Measurements from ENCODE around the gene SLC27A1.
"Not testable (repeated sequence)": the region's sequence is repeated elsewhere in the genome, so short reads cannot be mapped to it uniquely, and the experiment has no call there.

SLC27A1 gene

GRCh38 chr19:17550076-17550667, 79.8 kb downstream of the SLC27A1 start (continued):
- TF ChIP-seq, protein P1, sequence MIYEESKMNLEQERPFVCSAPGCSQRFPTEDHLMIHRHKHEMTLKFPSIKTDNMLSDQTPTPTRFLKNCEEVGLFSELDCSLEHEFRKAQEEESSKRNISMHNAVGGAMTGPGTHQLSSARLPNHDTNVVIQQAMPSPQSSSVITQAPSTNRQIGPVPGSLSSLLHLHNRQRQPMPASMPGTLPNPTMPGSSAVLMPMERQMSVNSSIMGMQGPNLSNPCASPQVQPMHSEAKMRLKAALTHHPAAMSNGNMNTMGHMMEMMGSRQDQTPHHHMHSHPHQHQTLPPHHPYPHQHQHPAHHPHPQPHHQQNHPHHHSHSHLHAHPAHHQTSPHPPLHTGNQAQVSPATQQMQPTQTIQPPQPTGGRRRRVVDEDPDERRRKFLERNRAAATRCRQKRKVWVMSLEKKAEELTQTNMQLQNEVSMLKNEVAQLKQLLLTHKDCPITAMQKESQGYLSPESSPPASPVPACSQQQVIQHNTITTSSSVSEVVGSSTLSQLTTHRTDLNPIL (CRISPR knock-in tag; IDR thresholded peaks at IDR 0.05; ENCODE audit: low read depth): no peak
- no peak for TF ChIP-seq GLIS3 (CRISPR knock-in tag; IDR thresholded peaks at IDR 0.05)
- TF ChIP-seq ZFP3 (CRISPR knock-in tag; IDR thresholded peaks at IDR 0.05): no peak
- TF ChIP-seq ZC3H10 (CRISPR knock-in tag; IDR thresholded peaks at IDR 0.05): no peak
- TF ChIP-seq, protein P2, sequence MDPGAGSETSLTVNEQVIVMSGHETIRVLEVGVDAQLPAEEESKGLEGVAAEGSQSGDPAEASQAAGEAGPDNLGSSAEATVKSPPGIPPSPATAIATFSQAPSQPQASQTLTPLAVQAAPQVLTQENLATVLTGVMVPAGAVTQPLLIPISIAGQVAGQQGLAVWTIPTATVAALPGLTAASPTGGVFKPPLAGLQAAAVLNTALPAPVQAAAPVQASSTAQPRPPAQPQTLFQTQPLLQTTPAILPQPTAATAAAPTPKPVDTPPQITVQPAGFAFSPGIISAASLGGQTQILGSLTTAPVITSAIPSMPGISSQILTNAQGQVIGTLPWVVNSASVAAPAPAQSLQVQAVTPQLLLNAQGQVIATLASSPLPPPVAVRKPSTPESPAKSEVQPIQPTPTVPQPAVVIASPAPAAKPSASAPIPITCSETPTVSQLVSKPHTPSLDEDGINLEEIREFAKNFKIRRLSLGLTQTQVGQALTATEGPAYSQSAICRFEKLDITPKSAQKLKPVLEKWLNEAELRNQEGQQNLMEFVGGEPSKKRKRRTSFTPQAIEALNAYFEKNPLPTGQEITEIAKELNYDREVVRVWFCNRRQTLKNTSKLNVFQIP (CRISPR knock-in tag; IDR thresholded peaks at IDR 0.05; ENCODE audit: borderline replicate concordance, low read depth): no peak

DNA sequence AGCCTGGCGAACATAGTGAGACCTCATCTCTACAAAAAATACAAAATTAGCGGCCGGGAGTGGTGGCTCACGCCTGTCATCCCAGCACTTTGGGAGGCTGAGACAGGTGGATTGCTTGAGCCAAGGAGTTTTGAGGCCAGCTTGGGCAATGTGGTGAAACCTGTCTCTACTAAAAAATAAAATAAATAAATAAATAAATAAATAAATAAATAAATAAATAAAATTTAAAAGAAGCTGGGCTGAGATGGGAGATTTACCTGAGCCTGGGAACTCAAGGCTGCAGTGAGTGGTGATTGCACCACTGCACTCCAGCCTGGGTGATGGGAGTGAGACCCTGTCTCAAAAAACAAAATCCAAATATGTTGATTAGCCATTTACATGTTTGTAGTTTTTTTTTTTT, 82.4 kb downstream of the SLC27A1 start:
- not testable (repeated sequence) for ATAC-seq

DNA sequence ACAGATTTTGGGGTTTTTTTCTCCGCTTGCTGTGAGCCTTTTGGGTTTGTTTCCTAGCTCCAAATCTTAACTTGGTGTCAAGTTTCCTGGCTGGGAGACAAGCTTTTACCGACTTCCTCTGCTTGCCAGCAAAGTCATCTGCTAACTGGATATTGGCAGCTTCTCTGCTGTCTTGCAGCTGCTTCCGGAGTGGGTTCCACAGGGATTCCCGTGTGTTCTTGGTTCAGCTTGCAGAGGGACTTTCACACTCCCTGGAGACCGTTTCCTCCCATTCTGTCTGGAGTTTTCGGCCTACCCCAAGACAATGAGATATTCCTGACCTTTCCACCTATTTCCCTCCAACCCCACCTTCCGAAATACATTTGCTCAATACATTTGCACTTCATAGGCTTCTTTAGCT, 82.9 kb downstream of the SLC27A1 start:
- ATAC-seq: no peak
- no peak for TF ChIP-seq ZNF8 (CRISPR knock-in tag; IDR thresholded peaks at IDR 0.05)
- TF ChIP-seq, protein P3, sequence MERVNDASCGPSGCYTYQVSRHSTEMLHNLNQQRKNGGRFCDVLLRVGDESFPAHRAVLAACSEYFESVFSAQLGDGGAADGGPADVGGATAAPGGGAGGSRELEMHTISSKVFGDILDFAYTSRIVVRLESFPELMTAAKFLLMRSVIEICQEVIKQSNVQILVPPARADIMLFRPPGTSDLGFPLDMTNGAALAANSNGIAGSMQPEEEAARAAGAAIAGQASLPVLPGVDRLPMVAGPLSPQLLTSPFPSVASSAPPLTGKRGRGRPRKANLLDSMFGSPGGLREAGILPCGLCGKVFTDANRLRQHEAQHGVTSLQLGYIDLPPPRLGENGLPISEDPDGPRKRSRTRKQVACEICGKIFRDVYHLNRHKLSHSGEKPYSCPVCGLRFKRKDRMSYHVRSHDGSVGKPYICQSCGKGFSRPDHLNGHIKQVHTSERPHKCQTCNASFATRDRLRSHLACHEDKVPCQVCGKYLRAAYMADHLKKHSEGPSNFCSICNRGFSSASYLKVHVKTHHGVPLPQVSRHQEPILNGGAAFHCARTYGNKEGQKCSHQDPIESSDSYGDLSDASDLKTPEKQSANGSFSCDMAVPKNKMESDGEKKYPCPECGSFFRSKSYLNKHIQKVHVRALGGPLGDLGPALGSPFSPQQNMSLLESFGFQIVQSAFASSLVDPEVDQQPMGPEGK (CRISPR knock-in tag; IDR thresholded peaks at IDR 0.05; ENCODE audit: borderline replicate concordance): no peak
- TF ChIP-seq, protein P4, sequence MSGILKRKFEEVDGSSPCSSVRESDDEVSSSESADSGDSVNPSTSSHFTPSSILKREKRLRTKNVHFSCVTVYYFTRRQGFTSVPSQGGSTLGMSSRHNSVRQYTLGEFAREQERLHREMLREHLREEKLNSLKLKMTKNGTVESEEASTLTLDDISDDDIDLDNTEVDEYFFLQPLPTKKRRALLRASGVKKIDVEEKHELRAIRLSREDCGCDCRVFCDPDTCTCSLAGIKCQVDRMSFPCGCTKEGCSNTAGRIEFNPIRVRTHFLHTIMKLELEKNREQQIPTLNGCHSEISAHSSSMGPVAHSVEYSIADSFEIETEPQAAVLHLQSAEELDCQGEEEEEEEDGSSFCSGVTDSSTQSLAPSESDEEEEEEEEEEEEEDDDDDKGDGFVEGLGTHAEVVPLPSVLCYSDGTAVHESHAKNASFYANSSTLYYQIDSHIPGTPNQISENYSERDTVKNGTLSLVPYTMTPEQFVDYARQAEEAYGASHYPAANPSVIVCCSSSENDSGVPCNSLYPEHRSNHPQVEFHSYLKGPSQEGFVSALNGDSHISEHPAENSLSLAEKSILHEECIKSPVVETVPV (CRISPR knock-in tag; IDR thresholded peaks at IDR 0.05): no peak
- no peak for TF ChIP-seq BACH2 (CRISPR knock-in tag; IDR thresholded peaks at IDR 0.05; ENCODE audit: borderline replicate concordance)
- no peak for TF ChIP-seq ARNTL (CRISPR knock-in tag; IDR thresholded peaks at IDR 0.05; ENCODE audit: borderline replicate concordance, low read depth)
- TF ChIP-seq OSR1 (CRISPR knock-in tag; IDR thresholded peaks at IDR 0.05): no peak
- TF ChIP-seq ZC3H10 (CRISPR knock-in tag; IDR thresholded peaks at IDR 0.05): no peak
- TF ChIP-seq, protein P5, sequence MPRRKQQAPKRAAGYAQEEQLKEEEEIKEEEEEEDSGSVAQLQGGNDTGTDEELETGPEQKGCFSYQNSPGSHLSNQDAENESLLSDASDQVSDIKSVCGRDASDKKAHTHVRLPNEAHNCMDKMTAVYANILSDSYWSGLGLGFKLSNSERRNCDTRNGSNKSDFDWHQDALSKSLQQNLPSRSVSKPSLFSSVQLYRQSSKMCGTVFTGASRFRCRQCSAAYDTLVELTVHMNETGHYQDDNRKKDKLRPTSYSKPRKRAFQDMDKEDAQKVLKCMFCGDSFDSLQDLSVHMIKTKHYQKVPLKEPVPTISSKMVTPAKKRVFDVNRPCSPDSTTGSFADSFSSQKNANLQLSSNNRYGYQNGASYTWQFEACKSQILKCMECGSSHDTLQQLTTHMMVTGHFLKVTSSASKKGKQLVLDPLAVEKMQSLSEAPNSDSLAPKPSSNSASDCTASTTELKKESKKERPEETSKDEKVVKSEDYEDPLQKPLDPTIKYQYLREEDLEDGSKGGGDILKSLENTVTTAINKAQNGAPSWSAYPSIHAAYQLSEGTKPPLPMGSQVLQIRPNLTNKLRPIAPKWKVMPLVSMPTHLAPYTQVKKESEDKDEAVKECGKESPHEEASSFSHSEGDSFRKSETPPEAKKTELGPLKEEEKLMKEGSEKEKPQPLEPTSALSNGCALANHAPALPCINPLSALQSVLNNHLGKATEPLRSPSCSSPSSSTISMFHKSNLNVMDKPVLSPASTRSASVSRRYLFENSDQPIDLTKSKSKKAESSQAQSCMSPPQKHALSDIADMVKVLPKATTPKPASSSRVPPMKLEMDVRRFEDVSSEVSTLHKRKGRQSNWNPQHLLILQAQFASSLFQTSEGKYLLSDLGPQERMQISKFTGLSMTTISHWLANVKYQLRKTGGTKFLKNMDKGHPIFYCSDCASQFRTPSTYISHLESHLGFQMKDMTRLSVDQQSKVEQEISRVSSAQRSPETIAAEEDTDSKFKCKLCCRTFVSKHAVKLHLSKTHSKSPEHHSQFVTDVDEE (CRISPR knock-in tag; IDR thresholded peaks at IDR 0.05): no peak
- TF ChIP-seq ISL1 (CRISPR knock-in tag; IDR thresholded peaks at IDR 0.05): no peak
- TF ChIP-seq, protein P2 (CRISPR knock-in tag; IDR thresholded peaks at IDR 0.05; ENCODE audit: borderline replicate concordance, low read depth): no peak
- TF ChIP-seq GLIS3 (CRISPR knock-in tag; IDR thresholded peaks at IDR 0.05): no peak
- no peak for TF ChIP-seq TCF4 (CRISPR knock-in tag; IDR thresholded peaks at IDR 0.05; ENCODE audit: borderline replicate concordance)
- TF ChIP-seq, protein P1 (CRISPR knock-in tag; IDR thresholded peaks at IDR 0.05; ENCODE audit: low read depth): no peak
- no peak for TF ChIP-seq SNAI2 (CRISPR knock-in tag; IDR thresholded peaks at IDR 0.05)
- TF ChIP-seq ZFP3 (CRISPR knock-in tag; IDR thresholded peaks at IDR 0.05): no peak
- no peak for TF ChIP-seq ZFP30 (CRISPR knock-in tag; IDR thresholded peaks at IDR 0.05)
- no peak for TF ChIP-seq TOX (CRISPR knock-in tag; IDR thresholded peaks at IDR 0.05; ENCODE audit: borderline replicate concordance)
- no peak for TF ChIP-seq PPARA (CRISPR knock-in tag; IDR thresholded peaks at IDR 0.05; ENCODE audit: borderline replicate concordance)
